GM15510 (cell line): ENCODE results near the gene LAG3.

Experiments used
- POLR2A ChIP-seq: IDR thresholded peaks from 3 replicates; pipeline ENCODE4 v1.6.1; 2011; ENCODE audit warnings: borderline replicate concordance; ENCODE audit not compliant: insufficient read length; ENCODE audit errors: extremely low read depth

The LAG3 gene

GRCh38 chr12:6817662-6818157 lies 45.4 kb downstream of the LAG3 start:
- no peak for TF ChIP-seq POLR2A

GRCh38 chr12:6818222-6818621 lies 45.9 kb downstream of the LAG3 start:
- no peak for TF ChIP-seq POLR2A

- no peak for TF ChIP-seq POLR2A
Measured at GRCh38 chr12:6818645-6819044, 46.3 kb downstream of the LAG3 start.

GRCh38 chr12:6819106-6820030 lies 47.0 kb downstream of the LAG3 start:
- TF ChIP-seq POLR2A, result no peak

GRCh38 chr12:6820166-6820565 lies 47.8 kb downstream of the LAG3 start:
- no peak for TF ChIP-seq POLR2A

GRCh38 chr12:6821591-6822425 lies 49.5 kb downstream of the LAG3 start, which contains the start of gene GPR162:
Gene GPR162, plus strand, starts transcription at chr12:6821821. Its CDS starts 2,078 bp downstream, at chr12:6823899.
- no peak for TF ChIP-seq POLR2A

GRCh38 chr12:6822426-6823135 lies 50.3 kb downstream of the LAG3 start:
- no peak for TF ChIP-seq POLR2A

GRCh38 chr12:6823182-6824084 lies 51.1 kb downstream of the LAG3 start:
- TF ChIP-seq POLR2A, result no peak

DNA sequence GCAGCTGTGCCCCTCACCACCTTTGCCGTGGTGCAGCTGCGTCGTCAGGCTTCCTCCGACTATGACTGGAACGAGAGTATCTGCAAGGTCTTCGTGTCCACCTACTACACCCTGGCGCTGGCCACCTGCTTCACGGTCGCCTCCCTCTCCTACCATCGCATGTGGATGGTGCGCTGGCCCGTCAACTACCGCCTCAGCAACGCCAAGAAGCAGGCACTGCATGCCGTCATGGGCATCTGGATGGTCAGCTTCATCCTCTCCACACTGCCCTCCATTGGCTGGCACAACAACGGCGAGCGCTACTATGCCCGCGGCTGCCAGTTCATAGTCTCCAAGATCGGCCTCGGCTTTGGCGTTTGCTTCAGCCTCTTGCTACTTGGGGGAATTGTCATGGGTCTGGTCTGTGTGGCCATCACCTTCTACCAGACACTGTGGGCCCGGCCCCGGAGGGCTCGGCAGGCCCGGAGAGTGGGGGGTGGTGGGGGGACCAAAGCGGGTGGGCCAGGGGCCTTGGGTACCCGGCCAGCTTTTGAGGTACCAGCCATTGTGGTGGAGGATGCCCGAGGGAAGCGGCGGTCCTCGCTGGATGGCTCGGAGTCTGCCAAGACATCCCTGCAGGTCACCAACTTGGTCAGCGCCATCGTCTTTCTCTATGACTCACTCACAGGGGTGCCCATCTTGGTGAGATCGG lies 51.9 kb downstream of the LAG3 start:
- TF ChIP-seq POLR2A, result no peak

DNA sequence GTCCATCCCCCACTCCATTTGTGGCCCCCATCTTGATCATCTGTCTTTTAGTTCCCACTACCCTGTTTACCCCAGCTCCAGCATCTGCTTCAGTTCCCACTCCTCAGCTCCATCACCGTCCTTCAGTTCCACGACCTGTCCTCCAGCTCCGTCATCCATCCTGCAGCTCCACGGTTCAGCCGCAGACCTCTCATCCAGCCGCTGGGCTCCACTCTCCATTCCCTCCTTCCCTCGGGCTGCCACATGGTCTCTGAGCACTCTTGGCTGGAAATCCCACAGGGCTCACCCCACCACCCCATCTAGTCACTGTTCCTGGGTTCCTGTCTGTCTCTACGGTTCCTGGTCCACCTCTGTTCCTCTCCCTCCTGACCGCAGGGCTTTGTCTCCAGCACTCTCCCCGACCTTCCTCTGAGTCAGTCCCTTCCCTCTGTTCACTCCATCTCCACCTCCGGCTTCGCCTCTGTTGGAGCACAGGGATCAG lies 52.6 kb downstream of the LAG3 start:
- no peak for TF ChIP-seq POLR2A

DNA sequence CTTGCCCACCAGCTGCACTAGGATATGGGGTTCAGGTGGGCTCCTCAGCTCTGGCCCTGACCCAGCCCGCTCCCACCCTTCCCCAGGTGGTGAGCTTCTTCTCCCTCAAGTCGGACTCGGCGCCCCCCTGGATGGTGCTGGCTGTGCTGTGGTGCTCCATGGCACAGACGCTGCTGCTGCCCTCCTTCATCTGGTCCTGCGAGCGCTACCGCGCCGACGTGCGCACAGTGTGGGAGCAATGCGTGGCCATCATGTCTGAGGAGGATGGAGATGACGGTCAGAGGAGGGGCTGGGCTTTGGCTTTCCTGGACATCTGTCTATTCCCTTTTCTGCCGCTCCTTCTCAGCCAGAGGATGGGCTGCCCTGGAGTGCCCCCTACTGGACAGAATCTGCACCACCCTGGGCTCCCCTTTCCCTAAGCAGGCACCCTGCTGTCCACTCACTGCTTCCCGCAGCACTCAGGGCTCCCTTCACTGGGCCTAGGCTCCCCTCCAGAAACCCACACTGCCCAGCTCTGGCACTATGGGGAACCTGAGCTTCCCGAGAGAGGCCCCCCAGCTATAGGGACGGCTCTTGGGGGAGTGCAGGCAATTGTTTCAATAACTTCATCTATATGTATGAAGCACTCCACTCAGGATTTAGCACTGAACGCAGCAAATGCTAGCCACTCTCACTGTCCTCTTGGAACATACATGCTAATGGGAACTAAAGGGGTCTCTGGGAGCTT lies 53.2 kb downstream of the LAG3 start:
- TF ChIP-seq POLR2A, result no peak

GRCh38 chr12:6826125-6826733 lies 53.9 kb downstream of the LAG3 start:
- no peak for TF ChIP-seq POLR2A
